Measurements from ENCODE around the gene TGFBI. TPM values are rescaled to one million over a fixed set of nuclear protein-coding genes. Genes with fewer than 3 reads are reported as not detected.

The TGFBI gene
- total and polyA plus RNA-seq, 5 donors from 2014 or later = 1.5 to 3.7 (median 2.3) TPM

GRCh38 chr5:136052692-136053335 is 24.0 kb downstream of the TGFBI start:
- no peak for DNase-seq
- Mint-ChIP-seq H3K9me3 (no peaks in the 10 kb centered on the region), H3K27ac (no peak overlapping the region), H3K4me1 (peaks cover 0 to 2% (median 0%) of the 10 kb centered on the region in 4 donors), H3K4me3 (no peak overlapping the region), H3K36me3 (no peaks in the 10 kb centered on the region), H3K27me3 (no peaks in the 10 kb centered on the region)
- Histone ChIP-seq H3K4me1 (ENCODE audit: control insufficient read depth, insufficient read depth, low read length, poor library complexity, severe bottlenecking) (no peaks in the 10 kb centered on the region), H3K9me3 (ENCODE audit: control insufficient read depth in 2 of 2, low read length in 2 of 2) (no peaks in the 10 kb centered on the region), H3K4me3 (ENCODE audit: low read depth, low read length) (no peak overlapping the region), H3K36me3 (ENCODE audit: control insufficient read depth, insufficient read depth, low read length) (no peaks in the 10 kb centered on the region), H3K27me3 (ENCODE audit: control insufficient read depth, insufficient read depth, low read length) (no peaks in the 10 kb centered on the region), H3K27ac (ENCODE audit: insufficient read depth, low read length, poor library complexity, severe bottlenecking) (no peak overlapping the region)
- ATAC-seq (ENCODE audit: low read depth in 2 of 2) = no peak

DNA sequence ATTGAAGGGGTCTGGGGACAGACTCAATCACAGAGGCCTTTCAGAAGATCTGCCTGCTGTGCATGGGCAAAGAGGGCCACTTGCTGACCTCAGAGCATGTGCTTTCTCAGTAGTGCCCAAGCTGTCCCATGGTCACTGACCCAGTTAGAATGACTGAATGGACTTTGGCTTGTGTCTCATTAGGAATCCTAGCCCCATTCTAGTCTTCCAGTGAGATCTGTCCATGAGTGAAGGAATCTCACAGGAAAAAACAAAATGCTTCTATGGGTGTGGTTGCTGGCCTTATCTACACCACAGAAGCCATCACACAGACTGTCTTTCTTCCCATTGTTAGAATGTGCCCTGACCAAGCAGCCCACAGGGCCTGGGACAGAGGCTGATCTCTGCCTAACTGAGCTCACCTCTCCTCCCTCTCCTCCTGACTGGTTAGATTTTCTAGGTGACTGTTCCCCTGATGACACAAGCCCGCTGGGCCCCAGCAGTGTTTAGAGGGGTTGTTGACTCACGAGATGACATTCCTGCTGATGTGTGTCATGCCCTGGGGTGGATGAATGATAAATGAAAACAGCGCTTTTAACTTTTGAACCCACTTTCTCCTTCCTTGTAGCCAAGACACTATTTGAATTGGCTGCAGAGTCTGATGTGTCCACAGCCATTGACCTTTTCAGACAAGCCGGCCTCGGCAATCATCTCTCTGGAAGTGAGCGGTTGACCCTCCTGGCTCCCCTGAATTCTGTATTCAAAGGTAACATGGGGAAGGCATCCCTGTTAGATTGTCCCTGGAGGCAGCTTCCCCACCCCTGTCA is 24.8 kb downstream of the TGFBI start:
- H3K4me1 ChIP-seq (ENCODE audit: control insufficient read depth, insufficient read depth, low read length, poor library complexity, severe bottlenecking) = no peaks in the 10 kb centered on the region
- Mint-ChIP-seq H3K4me3 (no peak overlapping the region), H3K27me3 (no peaks in the 10 kb centered on the region), H3K9me3 (no peaks in the 10 kb centered on the region), H3K4me1 (peaks cover 0 to 2% (median 0%) of the 10 kb centered on the region in 4 donors), H3K27ac (no peak overlapping the region), H3K36me3 (no peaks in the 10 kb centered on the region)
- no peaks in the 10 kb centered on the region for H3K36me3 ChIP-seq (ENCODE audit: control insufficient read depth, insufficient read depth, low read length)
- H3K4me3 ChIP-seq (ENCODE audit: low read depth, low read length) = no peak overlapping the region
- ATAC-seq (ENCODE audit: low read depth in 2 of 2) = no peak
- H3K27ac ChIP-seq (ENCODE audit: insufficient read depth, low read length, poor library complexity, severe bottlenecking) = no peak overlapping the region
- no peak for DNase-seq
- H3K9me3 ChIP-seq (ENCODE audit: control insufficient read depth in 2 of 2, low read length in 2 of 2) = no peaks in the 10 kb centered on the region
- no peaks in the 10 kb centered on the region for H3K27me3 ChIP-seq (ENCODE audit: control insufficient read depth, insufficient read depth, low read length)

GRCh38 chr5:136054142-136055019 is 25.6 kb downstream of the TGFBI start:
- ATAC-seq (ENCODE audit: low read depth in 2 of 2) (no peak), DNase-seq (no peak)
- no peak overlapping the region for H3K27ac Mint-ChIP-seq
- no peak overlapping the region for H3K27ac ChIP-seq (ENCODE audit: insufficient read depth, low read length, poor library complexity, severe bottlenecking)
- no peaks in the 10 kb centered on the region for H3K4me1 ChIP-seq (ENCODE audit: control insufficient read depth, insufficient read depth, low read length, poor library complexity, severe bottlenecking)
- no peaks in the 10 kb centered on the region for H3K9me3 Mint-ChIP-seq
- H3K27me3 ChIP-seq (ENCODE audit: control insufficient read depth, insufficient read depth, low read length) = no peaks in the 10 kb centered on the region
- no peaks in the 10 kb centered on the region for H3K36me3 ChIP-seq (ENCODE audit: control insufficient read depth, insufficient read depth, low read length)
- H3K27me3 Mint-ChIP-seq = no peaks in the 10 kb centered on the region
- H3K36me3 Mint-ChIP-seq = no peaks in the 10 kb centered on the region
- H3K4me1 Mint-ChIP-seq = peaks cover 0 to 2% (median under 1%) of the 10 kb centered on the region in 4 donors
- H3K4me3 Mint-ChIP-seq = no peak overlapping the region
- H3K4me3 ChIP-seq (ENCODE audit: low read depth, low read length) = no peak overlapping the region
- H3K9me3 ChIP-seq (ENCODE audit: control insufficient read depth in 2 of 2, low read length in 2 of 2) = no peaks in the 10 kb centered on the region

- Histone ChIP-seq H3K36me3 (ENCODE audit: control insufficient read depth, insufficient read depth, low read length) (no peaks in the 10 kb centered on the region), H3K4me3 (ENCODE audit: low read depth, low read length) (no peak overlapping the region), H3K9me3 (ENCODE audit: control insufficient read depth in 2 of 2, low read length in 2 of 2) (no peaks in the 10 kb centered on the region), H3K4me1 (ENCODE audit: control insufficient read depth, insufficient read depth, low read length, poor library complexity, severe bottlenecking) (no peaks in the 10 kb centered on the region), H3K27me3 (ENCODE audit: control insufficient read depth, insufficient read depth, low read length) (no peaks in the 10 kb centered on the region), H3K27ac (ENCODE audit: insufficient read depth, low read length, poor library complexity, severe bottlenecking) (no peak overlapping the region)
- Mint-ChIP-seq H3K27me3 (no peaks in the 10 kb centered on the region), H3K4me1 (peaks cover 0 to 3% (median under 1%) of the 10 kb centered on the region in 4 donors), H3K27ac (no peak overlapping the region), H3K36me3 (no peaks in the 10 kb centered on the region), H3K9me3 (no peaks in the 10 kb centered on the region), H3K4me3 (no peak overlapping the region)
- DNase-seq (no peak), ATAC-seq (ENCODE audit: low read depth in 2 of 2) (no peak)
Observed at GRCh38 chr5:136055612-136056309, 27.0 kb downstream of the TGFBI start.

DNA sequence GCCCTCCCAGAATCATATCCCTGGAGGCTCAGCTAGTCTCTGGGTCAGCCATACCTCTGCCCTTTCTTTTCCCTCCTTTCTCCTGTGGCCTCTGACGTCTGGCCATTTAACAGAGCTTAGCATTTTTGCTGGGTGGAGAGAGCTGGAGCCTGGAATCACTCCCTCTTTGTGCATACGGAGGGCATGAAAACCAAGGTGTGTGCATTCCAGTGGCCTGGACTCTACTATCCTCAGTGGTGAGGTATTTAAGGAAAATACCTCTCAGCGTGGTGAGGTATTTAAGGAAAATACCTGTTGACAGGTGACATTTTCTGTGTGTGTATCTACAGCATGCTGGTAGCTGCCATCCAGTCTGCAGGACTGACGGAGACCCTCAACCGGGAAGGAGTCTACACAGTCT is 27.5 kb downstream of the TGFBI start:
- no peak for DNase-seq
- H3K27ac Mint-ChIP-seq = no peak overlapping the region
- H3K9me3 Mint-ChIP-seq = no peaks in the 10 kb centered on the region
- H3K27ac ChIP-seq (ENCODE audit: insufficient read depth, low read length, poor library complexity, severe bottlenecking) = no peak overlapping the region
- H3K27me3 Mint-ChIP-seq = no peaks in the 10 kb centered on the region
- no peaks in the 10 kb centered on the region for H3K36me3 ChIP-seq (ENCODE audit: control insufficient read depth, insufficient read depth, low read length)
- H3K4me3 Mint-ChIP-seq = no peak overlapping the region
- H3K4me3 ChIP-seq (ENCODE audit: low read depth, low read length) = no peak overlapping the region
- H3K27me3 ChIP-seq (ENCODE audit: control insufficient read depth, insufficient read depth, low read length) = no peaks in the 10 kb centered on the region
- no peaks in the 10 kb centered on the region for H3K4me1 ChIP-seq (ENCODE audit: control insufficient read depth, insufficient read depth, low read length, poor library complexity, severe bottlenecking)
- no peaks in the 10 kb centered on the region for H3K9me3 ChIP-seq (ENCODE audit: control insufficient read depth in 2 of 2, low read length in 2 of 2)
- H3K4me1 Mint-ChIP-seq = peaks cover 0 to 3% (median under 1%) of the 10 kb centered on the region in 4 donors
- ATAC-seq (ENCODE audit: low read depth in 2 of 2) = no peak
- no peaks in the 10 kb centered on the region for H3K36me3 Mint-ChIP-seq

DNA sequence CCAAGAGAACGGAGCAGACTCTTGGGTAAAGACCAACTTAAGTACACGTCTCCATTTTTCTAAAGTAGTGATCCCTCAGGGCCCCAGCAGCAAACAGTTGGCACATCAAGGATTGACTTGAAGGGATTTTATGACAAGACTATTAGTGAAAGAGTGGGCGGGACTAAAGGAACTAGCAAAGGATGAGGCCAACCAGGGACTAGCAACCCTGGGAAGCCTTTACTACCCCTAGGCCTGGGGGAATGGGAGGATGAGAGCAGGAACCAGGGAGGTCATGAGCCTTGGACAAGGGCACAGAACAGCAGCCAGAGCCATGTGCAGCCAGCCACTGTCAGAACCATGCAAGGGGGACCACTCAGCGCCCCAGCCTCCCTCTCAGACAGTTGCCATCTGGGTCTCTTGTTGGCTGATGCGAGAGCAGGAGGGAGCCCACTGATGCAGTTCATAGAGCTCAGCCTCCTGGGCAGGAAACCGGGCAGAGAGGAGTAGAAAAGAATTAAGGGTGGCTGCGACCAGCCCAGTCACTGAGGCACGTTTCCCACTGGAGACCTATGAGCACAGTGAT is 28.1 kb downstream of the TGFBI start:
- no peak for DNase-seq
- Histone ChIP-seq H3K4me3 (ENCODE audit: low read depth, low read length) (no peak overlapping the region), H3K9me3 (ENCODE audit: control insufficient read depth in 2 of 2, low read length in 2 of 2) (no peaks in the 10 kb centered on the region), H3K36me3 (ENCODE audit: control insufficient read depth, insufficient read depth, low read length) (no peaks in the 10 kb centered on the region), H3K27me3 (ENCODE audit: control insufficient read depth, insufficient read depth, low read length) (no peaks in the 10 kb centered on the region), H3K4me1 (ENCODE audit: control insufficient read depth, insufficient read depth, low read length, poor library complexity, severe bottlenecking) (no peaks in the 10 kb centered on the region), H3K27ac (ENCODE audit: insufficient read depth, low read length, poor library complexity, severe bottlenecking) (no peak overlapping the region)
- Mint-ChIP-seq H3K27ac (no peak overlapping the region), H3K9me3 (no peaks in the 10 kb centered on the region), H3K4me1 (peaks cover 0 to 3% (median under 1%) of the 10 kb centered on the region in 4 donors), H3K4me3 (no peak overlapping the region), H3K36me3 (no peaks in the 10 kb centered on the region), H3K27me3 (no peaks in the 10 kb centered on the region)
- ATAC-seq (ENCODE audit: low read depth in 2 of 2) = no peak

- H3K27me3 Mint-ChIP-seq = no peaks in the 10 kb centered on the region
- Histone ChIP-seq H3K4me3 (ENCODE audit: low read depth, low read length) (no peak overlapping the region), H3K4me1 (ENCODE audit: control insufficient read depth, insufficient read depth, low read length, poor library complexity, severe bottlenecking) (no peaks in the 10 kb centered on the region), H3K27ac (ENCODE audit: insufficient read depth, low read length, poor library complexity, severe bottlenecking) (no peak overlapping the region), H3K27me3 (ENCODE audit: control insufficient read depth, insufficient read depth, low read length) (no peaks in the 10 kb centered on the region), H3K9me3 (ENCODE audit: control insufficient read depth in 2 of 2, low read length in 2 of 2) (no peaks in the 10 kb centered on the region), H3K36me3 (ENCODE audit: control insufficient read depth, insufficient read depth, low read length) (no peaks in the 10 kb centered on the region)
- H3K9me3 Mint-ChIP-seq = no peaks in the 10 kb centered on the region
- H3K36me3 Mint-ChIP-seq = no peaks in the 10 kb centered on the region
- H3K4me3 Mint-ChIP-seq = no peak overlapping the region
- ATAC-seq (ENCODE audit: low read depth in 2 of 2) (no peak), DNase-seq (no peak)
- H3K27ac Mint-ChIP-seq = peak overlapping the region in 1 of 3 donors; percentile 73
- H3K4me1 Mint-ChIP-seq = peaks cover 0 to 3% (median under 1%) of the 10 kb centered on the region in 4 donors
Observed at GRCh38 chr5:136057401-136058038, 28.7 kb downstream of the TGFBI start.

Data from CD4-positive, CD25-positive, alpha-beta regulatory T cell (primary cell).